NOMO-1 treated with dmso at 0.1 percent for 144 hours (cell line): ENCODE measurements around the gene GALNT16.

ENCODE experiments used
- DNase-seq: peaks from one replicate; lab custom pipeline; 2025; ENCODE audit not compliant: unreplicated experiment; lab: John Stamatoyannopoulos, UW

The GALNT16 gene

DNA sequence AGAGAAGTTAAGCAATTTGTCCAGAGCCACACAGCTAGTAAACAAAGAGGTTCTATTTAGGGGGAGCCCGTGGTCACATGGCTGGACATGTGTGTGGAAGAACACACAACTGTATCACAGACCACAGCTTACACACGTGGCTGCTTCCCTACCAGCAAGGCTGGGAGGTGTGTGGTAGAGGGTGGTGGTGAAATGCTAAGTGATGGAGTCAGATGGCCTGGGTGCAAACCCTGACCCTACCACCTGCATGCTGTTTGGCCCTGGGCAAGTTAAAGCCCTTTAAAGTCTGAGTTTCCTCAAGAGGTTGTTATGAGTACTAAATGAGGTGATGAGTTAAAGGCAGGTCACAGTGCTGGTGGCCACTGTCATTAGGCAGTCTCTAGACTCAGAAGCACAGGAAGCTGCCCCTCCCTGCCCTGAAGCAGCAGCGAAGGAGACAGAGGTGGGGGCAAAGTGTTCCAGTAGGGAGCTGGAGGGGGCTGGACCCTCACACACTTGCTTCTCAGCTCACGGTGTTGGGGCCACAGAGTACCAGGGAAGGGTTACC, 73.9 kb downstream of the GALNT16 start:
- DNase-seq: no peak

DNA sequence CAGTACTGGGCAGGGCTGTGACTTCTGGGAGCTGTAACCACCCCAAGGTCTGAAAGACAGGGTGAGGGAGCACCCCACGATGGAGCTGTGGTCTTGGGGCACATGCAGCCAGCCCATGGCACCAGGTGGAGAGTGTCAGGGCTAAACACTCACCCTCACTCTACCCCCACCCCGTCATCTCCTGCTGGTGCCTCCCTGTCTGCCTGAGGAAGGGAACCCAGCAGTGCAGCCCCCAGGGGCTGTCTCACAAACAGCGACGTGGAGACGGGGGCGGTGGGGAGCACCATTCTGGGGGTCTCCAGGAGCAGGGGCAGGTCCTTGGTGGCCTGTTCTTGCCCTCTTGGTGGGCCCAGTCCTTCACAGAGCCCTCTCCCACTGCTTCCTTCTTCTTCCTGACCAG, 74.6 kb downstream of the GALNT16 start:
- no peak for DNase-seq

DNA sequence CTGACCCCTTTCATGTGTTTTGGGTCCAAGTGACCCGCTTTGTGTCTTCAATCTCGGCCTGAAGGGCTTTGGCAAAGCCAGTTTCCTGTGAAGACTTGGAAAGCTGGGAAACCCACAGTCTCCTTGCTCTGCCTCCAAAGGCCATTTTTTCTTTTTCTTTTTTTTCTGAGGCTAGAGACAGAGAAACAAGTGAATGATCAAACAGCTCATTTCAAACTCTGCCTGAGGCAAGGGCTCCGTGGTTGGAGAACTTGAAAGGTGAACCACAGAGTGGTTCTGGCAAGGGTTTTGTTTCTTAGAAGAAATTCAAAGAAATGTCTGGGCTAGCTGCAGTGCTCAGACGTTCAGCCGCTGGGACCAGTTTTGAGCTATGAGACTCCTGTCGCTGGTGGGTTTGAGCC, 75.4 kb downstream of the GALNT16 start:
- DNase-seq: no peak

DNA sequence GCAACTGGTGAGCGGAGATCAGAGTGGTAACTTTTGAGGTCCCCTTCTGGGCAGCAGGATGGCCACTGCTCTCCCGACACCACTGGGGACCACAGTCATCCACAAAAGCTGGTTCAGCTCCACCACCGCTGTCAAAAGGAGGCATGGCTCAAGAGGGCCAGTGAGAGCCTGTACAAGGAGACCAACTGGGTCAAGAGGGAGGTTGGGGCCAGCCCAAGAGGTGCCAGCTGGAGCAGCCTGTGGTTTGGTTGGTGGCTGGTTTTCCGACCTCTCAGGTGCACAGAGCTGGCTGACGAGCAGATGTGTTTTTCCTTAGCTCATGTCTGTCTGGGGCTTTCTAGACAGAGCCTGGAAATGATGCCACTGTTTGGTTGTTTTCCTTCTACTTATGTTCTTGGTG, 78.0 kb downstream of the GALNT16 start:
- DNase-seq: no peak

DNA sequence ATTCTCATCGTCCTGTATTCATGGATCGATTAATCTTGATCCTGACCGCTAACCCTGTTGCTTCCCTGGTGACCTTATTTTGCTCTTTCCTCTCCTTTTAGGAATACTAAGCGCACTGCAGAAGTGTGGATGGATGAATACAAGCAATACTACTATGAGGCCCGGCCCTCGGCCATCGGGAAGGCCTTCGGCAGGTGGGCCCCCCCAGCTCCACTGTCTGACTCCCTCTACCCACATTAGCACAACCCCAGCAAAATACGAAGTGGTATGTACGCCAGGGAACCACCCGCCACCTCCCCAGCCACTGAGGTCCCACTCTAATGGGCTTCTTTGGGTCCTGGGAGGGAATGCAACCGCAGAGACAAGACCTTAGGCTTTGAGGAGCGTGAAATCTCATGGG, 79.5 kb downstream of the GALNT16 start:
- no peak for DNase-seq

DNA sequence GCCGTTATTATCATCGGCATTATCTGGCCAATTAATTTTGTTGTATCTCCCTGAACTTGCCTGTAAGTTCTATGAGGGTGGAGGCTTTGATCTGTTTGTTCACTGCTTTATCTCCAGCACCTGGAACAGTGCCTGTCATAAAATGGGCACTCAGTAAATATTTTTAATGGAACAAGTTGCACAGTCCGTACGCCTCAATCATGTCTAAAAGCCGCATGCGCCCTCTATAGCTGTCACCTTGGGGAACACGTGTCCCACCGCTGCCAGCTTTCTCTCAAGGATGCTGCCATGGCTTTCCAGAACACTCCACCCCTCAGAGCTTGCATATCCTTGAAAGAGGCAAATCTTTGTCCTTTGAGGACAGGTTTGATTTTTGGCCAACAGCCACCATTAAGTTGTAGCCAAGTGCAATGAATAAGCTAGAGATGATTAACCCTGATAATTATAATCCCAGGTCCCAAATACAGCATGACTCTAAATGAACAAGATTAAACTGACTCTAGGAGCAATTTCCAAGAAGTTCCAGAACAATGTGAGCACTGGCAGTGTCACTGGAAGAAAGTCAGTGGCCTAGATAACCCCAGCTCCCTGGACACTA, 83.1 kb downstream of the GALNT16 start:
- no peak for DNase-seq

DNA sequence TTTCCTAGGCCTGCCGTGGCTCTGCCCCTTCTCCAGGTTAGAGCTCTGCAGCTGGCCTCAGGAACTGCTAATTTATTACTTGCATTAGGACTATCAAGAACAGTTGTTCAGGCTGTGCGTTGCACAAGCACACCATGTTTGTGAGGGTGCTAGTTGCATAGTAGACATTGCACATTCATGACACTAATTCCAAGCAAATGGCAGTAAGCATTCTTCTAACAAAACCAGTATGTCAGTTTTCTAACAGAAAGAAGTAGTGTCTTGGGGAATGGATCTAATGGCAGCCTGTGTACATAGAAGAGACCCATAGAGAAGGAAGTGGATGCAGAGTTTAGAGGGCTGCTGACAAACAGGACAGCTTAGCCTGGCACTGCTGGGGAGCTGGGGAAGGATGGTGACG, 84.2 kb downstream of the GALNT16 start:
- no peak for DNase-seq

DNA sequence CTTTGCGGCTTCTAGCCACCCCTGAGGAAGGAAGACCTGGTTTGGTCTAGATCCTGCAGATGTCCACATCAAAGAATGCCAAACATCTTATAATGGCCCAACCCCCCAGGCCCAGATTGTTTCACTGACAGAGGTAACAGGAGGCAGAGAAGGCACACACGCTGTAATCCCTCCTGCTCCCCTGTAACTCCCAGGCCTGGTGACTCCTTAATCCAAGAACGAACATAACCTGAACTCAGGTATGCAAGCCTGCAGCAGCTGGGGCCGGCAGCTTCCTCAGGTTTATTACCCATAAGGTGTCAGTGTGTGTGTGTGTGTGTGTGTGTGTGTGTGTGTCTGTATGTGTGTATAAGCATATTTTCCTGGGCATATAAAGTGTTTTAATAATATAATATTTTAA, 85.4 kb downstream of the GALNT16 start:
- no peak for DNase-seq

DNA sequence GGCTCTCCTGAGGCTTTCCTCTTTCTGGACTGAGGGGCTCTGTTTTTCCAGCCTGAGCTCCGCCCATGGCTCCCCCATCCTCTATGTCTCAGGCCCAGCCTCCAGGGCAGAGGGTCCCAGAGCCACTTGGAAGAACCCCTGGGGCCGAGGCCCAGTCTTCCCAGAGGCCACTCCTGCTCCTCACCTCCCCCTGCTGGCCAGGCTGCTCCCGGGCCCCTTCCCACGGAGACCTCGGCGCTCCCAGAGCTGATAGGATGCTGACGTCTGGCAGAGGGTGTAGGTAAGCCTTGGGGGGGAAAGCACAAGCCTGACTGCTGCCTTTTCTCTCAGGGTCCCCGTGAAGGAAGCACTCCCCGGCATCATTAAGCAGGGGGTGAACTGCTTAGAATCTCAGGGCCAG, 86.8 kb downstream of the GALNT16 start:
- DNase-seq: no peak

DNA sequence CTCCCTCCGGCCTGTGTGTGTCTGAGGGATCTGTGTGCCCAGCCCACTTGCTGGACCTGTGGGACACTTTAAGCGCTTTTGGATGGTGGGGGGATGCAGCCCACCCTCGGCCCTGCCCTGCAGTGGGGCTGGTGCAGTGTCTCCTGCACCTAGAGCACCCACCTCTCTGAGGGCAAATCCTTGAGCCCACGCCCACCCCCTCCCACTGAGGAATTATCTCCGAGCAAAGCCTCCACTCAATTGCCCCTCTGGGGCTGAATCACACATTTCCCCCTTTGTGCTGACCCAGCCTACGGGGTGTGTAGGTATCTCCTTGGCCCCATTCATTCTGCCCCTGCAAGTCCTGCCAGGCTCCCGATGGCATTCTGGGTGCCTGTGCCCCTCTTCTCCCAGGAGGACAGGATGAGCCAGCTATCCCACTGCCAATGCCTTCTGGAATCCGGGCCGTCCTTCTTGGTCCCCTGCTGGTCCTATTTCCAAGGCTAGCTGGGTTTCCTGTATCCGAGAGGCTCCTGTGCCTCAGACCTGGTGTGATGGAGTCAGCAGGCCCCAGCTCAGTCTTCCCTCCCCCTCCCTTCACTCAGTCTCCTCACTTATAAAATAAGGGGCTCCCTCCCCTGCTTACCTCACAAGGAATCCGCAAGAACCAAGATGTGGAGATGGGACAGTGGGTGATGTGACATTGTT, 89.3 kb downstream of the GALNT16 start:
- DNase-seq: no peak

DNA sequence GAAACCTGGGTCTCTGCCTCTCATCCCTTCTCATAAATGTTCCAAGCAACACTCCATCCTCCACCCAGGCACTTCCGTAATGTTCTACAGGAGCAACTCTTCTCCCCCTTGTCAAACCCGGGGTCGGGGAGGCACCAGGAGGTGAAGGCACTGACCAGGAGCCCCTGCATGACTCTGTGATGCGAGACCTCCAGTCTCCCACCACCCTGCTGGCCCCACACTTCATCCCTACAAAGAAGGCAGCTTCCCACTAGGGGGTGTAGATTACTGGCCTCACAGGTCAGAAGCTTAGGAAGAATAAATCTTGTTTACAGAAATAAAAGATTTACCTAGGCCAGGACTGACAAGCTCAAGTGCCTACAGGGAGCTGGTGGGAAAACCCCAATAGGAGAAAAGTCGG, 90.9 kb downstream of the GALNT16 start:
- DNase-seq: no peak

DNA sequence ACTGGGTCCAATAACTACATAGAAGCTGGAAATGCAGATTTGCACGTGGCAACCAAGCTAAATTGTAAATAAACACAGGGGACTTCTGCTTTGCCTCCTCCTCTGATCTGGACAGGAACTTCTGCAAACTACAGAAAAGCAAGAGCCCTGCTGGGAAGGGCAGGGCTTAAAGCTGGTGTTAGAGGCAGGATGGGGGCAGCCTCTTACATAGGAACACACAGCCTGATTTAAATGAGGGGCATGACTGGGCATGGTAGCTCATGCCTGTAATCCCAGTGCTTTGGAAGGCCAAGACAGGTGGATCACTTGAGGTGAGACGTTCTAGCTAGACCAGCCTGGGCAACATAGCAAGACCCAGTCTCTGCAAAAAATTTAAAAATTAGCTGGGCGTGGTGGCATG, 91.4 kb downstream of the GALNT16 start:
- peak; percentile 50 for DNase-seq

DNA sequence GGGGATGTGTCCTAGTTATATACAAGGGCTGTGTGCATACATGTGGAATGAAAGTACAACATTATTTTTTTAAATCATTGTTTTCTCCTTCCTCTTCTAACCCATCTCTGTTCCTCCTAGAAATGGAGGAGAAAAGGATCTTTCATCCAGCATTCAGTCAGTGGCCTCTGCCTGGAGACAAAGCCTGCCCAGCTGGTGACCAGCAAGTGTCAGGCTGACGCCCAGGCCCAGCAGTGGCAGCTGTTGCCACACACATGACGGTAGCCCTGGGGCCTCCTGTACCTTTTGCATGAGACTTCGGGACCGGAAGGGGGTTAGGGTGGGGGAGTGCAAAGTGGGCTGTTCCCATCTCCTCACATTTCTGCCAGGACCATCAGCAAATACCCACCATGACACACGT, 92.0 kb downstream of the GALNT16 start:
- no peak for DNase-seq

DNA sequence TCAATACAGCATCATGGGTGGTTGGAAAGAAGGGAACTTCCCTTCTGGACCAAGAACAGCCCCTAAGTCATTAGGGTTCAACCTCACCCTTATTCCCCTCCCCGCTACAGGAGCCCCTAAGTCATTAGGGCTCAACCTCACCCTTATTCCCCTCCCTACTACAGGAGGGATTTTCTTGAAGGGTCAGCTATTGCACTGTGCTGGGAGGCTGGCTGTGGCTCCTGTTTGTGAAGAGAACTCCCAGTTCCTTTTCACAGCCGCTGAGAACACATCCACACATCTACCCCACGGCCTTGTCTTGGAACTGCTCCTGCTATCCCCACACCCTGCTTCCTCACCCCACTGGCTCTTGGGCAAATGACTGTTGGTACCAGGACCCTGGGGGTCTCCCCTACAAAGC, 93.2 kb downstream of the GALNT16 start:
- DNase-seq: no peak

DNA sequence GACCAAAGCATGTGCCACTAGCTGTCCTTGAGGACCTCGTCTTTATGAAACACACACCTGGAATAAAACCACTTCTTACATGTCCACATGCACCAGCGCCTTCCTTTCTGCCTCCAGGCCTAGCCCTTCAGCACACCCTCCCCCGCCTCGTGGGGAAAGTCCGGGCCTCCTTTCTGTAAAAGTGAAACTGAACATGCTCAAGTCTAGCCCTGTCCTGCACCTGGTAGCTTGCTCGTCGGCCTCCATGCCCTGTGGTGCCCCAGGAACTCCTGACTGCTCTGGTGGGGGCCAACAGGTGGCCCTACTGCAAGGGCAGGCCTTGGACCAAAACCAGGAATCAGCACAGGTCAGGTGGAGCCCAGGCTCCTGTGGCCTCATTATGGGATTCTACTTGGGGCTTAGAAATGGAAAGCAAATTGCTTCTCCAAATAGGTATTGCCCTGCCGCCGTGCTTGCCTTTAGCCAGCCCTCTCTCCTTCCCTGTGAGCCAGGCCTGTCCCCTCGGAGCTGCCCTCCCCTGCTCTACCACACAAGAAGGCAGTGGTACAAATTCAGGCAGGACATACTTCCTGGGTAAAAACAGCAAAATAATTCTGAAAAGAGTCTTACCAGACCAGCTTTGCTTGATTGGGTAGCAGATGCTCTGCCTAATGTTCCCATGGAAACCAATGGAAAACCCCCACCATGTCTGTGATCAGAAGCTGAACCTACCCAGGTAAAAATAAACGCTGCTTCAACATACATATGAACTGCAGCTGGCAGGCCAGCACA, 94.6 kb downstream of the GALNT16 start:
- DNase-seq: no peak

DNA sequence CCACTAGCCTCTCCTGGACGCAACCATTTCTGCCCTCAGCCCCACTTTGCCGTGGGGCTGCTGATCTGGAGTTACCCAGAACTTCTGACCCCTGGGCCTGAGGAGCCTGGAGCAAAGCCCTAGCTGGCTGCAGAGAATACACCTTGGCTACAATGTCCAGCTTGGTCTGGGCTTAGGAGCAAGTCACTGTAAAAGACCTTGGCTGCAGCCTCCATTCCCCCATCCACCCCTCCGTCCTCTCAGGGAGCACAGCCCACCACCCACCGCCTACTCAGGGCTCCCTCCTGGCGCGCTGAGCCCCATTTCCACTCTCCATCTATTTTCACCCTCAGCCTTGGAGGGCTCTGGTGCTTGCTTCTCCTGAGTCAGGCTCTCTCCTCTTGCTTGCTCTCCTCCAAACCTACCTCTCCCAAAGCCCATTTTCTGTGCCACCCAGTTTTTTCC, 95.2 kb downstream of the GALNT16 start:
- DNase-seq: no peak

DNA sequence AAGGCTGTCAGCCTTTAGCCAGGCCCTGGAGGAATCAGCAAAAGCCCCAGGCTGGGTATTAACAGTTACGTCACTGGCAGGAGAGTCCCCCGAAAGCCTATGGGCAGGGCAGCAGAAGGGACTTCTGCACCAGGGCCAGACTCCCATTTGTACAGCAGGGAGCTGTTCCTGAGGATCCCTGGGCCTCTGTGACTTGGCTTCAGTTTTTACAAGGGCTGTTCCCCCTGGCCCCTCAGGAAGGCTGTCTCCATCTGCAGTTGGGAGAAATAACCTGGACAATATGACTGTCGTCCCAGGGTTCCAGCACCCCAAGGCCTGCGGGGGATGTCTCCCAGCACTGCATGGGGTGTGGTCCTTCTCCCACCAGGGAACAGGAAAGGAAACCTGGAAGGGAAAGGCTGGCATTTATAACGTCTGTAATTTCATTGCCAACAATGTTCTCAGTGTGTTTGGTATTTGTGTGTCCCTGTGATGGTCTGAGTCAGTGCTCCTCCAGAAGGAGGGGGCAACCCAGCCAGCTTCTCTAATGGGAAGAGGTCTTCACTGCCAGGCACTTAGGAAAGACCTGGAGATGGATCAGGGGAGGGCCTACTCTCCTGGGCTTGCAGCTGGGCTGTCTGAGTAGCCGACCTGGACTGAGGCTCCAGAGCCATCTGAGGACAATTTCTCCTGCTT, 95.8 kb downstream of the GALNT16 start:
- DNase-seq: no peak

DNA sequence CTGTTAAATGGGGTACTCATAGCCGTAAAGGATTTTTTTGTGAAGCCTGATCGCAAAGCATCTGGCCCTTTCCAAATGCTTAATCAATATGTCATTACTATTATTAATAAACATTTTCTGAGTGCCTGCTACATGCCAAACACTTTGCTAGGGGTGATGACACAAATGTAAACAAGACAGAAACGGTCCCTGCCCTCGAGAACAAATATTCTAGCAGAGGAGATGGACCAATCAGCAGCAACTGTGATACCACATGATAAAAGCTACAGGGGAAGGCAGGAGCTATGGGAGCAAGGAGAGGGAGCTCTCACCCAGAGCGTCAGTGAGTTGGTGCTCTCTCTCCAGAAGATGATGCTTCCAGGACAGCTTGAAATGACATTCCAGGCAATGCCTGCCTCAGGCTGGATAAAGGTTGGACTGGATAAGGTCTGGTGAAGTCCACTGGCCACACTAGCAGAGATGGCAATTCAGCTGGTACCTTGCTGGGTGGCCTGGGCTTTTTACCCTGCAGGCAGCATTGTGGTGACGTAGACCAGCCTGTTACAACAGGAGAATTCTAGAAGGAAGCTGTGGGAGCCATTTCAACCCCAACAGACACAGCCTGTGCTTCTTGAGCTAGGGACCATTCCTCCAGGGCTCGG, 97.1 kb downstream of the GALNT16 start:
- DNase-seq: no peak

DNA sequence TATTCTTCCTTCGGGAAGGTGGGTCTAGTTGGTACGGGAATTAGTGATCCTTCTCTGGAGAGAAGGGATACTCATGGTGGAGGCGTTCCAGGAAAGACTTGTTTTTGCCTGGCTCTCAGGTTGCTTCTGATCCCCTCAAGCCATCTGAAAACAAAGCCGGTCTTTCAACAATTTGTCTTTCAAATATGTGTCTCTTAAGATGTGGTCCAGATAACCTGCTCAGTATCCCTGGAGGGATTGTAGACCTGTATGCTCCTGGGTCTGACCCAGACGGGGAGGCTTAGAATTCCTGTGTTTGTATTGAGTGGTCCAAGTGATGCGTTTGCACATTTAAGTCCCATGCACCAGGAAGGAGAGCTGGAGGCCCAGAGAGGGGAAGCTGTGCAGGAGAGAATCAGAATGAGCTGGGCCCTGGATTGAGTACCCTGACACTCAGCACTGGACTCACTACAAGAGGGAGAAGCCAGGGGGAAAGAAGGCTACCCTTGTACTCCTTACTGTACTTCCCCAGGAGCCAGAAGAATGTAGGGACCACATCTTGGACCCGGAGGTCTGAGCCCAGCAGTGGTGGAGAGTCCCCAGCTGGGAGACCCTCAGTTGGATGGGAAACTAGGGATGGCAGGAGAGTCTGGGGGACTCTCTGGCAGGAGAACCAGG, 97.7 kb downstream of the GALNT16 start:
- no peak for DNase-seq

DNA sequence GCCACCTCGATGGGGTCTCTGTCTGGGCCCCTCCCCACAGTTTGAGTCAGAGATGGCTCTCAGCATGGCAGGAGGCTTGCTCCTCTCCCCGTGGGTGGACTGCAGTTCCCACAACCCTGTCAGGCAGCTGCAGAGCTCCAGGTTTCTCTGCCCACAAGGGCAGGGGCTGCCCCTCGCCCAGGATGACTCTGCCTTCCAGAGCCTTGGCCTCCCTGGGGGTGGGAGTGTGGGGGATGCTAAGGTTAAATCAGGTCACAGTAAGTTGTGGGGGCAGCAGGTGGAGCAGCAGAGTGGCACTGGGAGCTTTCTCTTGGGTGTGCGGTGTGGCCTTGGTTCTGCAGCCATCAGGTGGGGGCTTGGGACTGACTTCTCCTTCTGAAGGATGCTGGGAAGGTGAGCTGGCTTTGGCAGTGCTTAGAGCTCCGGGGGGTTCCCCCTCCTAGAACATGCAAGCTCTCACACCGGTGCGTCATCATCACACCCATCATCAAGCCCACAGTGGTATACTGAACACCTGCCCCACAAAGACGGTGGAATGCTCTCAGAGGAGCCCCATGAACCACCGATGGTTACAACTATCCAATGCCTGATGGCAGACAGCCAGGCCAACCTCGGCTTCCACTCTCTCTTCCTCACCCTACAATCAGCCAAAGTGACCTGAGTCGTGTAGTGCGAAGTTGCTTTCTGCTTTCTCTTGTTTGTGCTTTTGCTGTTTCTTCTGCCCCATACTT, 98.4 kb downstream of the GALNT16 start:
- no peak for DNase-seq
